ENCODE results near the gene IL17C. TPM values are rescaled to one million over a fixed set of nuclear protein-coding genes. Genes with fewer than 3 reads are reported as not detected.

Gene IL17C
- total RNA-seq, 1 experiment from 2014 or later = 0.31 TPM

DNA sequence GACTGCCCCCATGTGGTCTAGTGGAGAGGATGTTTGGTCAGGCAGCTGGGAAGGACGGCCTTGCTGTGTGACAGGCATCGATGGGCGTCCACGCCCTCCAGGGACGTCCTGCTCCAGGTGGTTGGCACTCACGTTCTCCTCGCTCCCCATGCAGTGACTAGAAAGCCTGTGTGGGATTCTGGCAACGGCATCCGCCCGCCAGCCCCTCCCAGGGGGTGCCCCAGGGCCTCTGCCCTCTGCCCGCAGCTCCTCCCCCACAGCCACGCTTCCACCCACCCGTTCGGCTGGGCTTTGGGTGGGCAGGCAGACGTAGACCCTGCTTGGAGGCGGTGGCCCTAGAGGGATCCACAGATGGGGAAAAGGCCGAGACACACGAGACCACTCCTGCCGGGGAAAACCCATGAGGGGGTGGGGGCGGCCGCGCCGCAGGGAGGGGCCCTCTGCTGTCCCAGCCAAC is 4.7 kb upstream of the IL17C start:
- no peak overlapping the region for H3K18ac ChIP-seq (ENCODE audit: insufficient read length, low read depth, low read length)

More for the DNA sequence above, 4.7 kb upstream of the IL17C start:
- H3K36me3 Mint-ChIP-seq (ENCODE audit: insufficient read depth in 1 of 3, low read depth in 3 of 3) = peaks cover 5 to 28% (median 26%) of the 10 kb centered on the region in 3 experiments; a peak in 6 of 7 replicates
- Histone ChIP-seq H3K79me2 (ENCODE audit: insufficient read depth, low read length) (no peaks in the 10 kb centered on the region), H3K27me3 (ENCODE audit: insufficient read depth, low read length) (no peaks in the 10 kb centered on the region), H2AFZ (ENCODE audit: low read length) (no peak overlapping the region), H3K56ac (ENCODE audit: insufficient read length, low read depth, low read length) (no peak overlapping the region), H3K4me2 (ENCODE audit: insufficient read depth, insufficient read length, low read length) (peak overlapping the region; percentile 54), H3K9ac (ENCODE audit: extremely low read depth, insufficient read length, low read length) (no peak overlapping the region), H3K4me1 (ENCODE audit: insufficient read depth, low read length) (no peaks in the 10 kb centered on the region; the same call in 1 of the 2 replicates), H2BK20ac (ENCODE audit: low read depth, low read length, poor library complexity, severe bottlenecking) (no peak overlapping the region), H3K14ac (ENCODE audit: insufficient read depth, low read length) (no peak overlapping the region), H4K5ac (ENCODE audit: insufficient read length, low read depth, low read length) (no peak overlapping the region), H3K79me1 (ENCODE audit: insufficient read depth, low read depth, low read length, poor library complexity, severe bottlenecking) (no peaks in the 10 kb centered on the region), H3K9me3 (ENCODE audit: control insufficient read depth, low read depth, low read length) (no peaks in the 10 kb centered on the region), H3K23me2 (ENCODE audit: insufficient read length, low read depth, low read length, poor library complexity, severe bottlenecking) (peaks cover 15% of the 10 kb centered on the region), H2BK120ac (ENCODE audit: low read depth, low read length, poor library complexity, severe bottlenecking) (no peak overlapping the region), H3T11ph (ENCODE audit: low read length) (no peak overlapping the region), H3K27ac (ENCODE audit: insufficient read length, low read depth, low read length) (no peak overlapping the region), H2AK5ac (ENCODE audit: insufficient read length, low read length) (no peak overlapping the region), H3K23ac (ENCODE audit: insufficient read length, low read depth, low read length) (no peak overlapping the region), H3K4ac (ENCODE audit: low read depth, low read length) (no peak overlapping the region), H4K91ac (ENCODE audit: insufficient read length, low read depth, low read length) (no peak overlapping the region), H4K20me1 (ENCODE audit: control insufficient read depth, insufficient read depth, insufficient read length) (no peaks in the 10 kb centered on the region), H4K8ac (replicated peaks; ENCODE audit: insufficient read length, low read depth, low read length) (no peak overlapping the region), H2BK5ac (ENCODE audit: insufficient read length, low read length) (no peak overlapping the region), H2BK12ac (ENCODE audit: insufficient read length, low read depth, low read length) (no peak overlapping the region), H2BK15ac (ENCODE audit: low read depth, low read length) (no peak overlapping the region)
- TF ChIP-seq, protein P1, sequence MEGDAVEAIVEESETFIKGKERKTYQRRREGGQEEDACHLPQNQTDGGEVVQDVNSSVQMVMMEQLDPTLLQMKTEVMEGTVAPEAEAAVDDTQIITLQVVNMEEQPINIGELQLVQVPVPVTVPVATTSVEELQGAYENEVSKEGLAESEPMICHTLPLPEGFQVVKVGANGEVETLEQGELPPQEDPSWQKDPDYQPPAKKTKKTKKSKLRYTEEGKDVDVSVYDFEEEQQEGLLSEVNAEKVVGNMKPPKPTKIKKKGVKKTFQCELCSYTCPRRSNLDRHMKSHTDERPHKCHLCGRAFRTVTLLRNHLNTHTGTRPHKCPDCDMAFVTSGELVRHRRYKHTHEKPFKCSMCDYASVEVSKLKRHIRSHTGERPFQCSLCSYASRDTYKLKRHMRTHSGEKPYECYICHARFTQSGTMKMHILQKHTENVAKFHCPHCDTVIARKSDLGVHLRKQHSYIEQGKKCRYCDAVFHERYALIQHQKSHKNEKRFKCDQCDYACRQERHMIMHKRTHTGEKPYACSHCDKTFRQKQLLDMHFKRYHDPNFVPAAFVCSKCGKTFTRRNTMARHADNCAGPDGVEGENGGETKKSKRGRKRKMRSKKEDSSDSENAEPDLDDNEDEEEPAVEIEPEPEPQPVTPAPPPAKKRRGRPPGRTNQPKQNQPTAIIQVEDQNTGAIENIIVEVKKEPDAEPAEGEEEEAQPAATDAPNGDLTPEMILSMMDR (conservative IDR thresholded peaks at IDR 0.05) = peak; percentile 58; the same call in 2 of the 3 replicates
- H3K27ac Mint-ChIP-seq = no peak overlapping the region
- peak overlapping the region; percentile 61 for H3K4me3 Mint-ChIP-seq
- peaks cover 15 to 30% of the 10 kb centered on the region in 2 experiments for H3K4me1 Mint-ChIP-seq
- no peaks in the 10 kb centered on the region; a peak in 1 of 5 replicates for H3K9me3 Mint-ChIP-seq
- WGBS (ENCODE audit: extremely low coverage, insufficient read length, low lambda C conversion rate) = no CpG with 5 or more reads among the region's 23 CpGs
- DNase-seq = peak; percentile 86
- H3K27me3 Mint-ChIP-seq (ENCODE audit: low read depth) = peaks cover 18% of the 10 kb centered on the region

Data from H9 (cell line).